GM12875 (cell line): ENCODE data around the gene MTHFD1L.
A peak's percentile ranks its signal among the peaks of the same experiment; 100 is the strongest.
"Not testable (repeated sequence)": the region's sequence is repeated elsewhere in the genome, so short reads cannot be mapped to it uniquely, and the experiment has no call there.

Experiments used
- H3K4me3 ChIP-seq: one replicate; pipeline ENCODE4 v1.5.1; 2011; ENCODE audit warnings: low read depth, low read length, control low read depth
- TF ChIP-seq, protein P1 (sequence below): IDR thresholded peaks from 2 replicates; pipeline ENCODE4 v1.5.1; 2011; ENCODE audit warnings: low read depth, mild to moderate bottlenecking, control low read depth, inconsistent platforms, low read length, moderate library complexity, borderline replicate concordance; ENCODE audit not compliant: insufficient read depth

Gene MTHFD1L

DNA sequence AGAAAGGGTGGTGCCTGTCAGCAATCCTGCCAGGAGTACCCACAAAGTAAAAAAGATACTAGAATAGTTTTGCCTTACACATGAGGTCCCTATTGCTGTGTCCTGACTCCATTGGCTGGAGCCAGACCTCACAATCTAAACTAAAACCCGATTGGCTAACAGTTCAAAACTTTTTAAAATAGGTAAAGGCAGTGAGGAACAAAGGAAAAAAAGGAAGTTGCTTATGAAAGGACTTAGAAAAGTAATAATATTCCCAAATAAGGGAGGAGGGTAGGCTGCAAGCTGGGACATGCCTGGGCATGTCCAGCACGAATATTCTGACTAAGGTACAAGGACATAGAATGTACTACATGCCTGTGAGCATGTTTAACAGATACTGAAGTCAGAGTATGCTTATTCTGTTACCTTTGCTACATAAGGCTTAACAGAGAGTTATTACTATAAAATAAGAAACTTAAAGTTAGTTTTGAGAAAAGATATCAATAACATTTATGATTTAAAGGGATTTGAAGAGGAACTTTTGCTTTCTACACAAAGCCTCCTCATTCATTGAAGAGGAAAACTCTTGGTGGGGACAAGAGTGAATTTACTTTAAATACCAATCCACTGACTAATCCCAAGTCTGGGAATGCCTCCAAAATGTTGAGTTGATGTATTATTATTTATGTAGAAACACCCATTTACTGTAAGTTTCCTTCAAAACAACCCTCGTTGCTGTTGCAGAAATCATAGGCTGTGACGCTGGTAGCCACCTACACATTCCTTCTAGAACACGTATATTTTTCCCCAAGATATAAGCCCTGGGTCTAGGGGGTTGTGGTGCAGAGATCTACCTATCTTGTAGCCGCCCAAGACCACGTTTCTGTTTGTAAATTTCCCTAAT, 8.2 kb upstream of the MTHFD1L start:
- TF ChIP-seq, protein P1, sequence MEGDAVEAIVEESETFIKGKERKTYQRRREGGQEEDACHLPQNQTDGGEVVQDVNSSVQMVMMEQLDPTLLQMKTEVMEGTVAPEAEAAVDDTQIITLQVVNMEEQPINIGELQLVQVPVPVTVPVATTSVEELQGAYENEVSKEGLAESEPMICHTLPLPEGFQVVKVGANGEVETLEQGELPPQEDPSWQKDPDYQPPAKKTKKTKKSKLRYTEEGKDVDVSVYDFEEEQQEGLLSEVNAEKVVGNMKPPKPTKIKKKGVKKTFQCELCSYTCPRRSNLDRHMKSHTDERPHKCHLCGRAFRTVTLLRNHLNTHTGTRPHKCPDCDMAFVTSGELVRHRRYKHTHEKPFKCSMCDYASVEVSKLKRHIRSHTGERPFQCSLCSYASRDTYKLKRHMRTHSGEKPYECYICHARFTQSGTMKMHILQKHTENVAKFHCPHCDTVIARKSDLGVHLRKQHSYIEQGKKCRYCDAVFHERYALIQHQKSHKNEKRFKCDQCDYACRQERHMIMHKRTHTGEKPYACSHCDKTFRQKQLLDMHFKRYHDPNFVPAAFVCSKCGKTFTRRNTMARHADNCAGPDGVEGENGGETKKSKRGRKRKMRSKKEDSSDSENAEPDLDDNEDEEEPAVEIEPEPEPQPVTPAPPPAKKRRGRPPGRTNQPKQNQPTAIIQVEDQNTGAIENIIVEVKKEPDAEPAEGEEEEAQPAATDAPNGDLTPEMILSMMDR = no peak
- H3K4me3 ChIP-seq = no peak overlapping the region

DNA sequence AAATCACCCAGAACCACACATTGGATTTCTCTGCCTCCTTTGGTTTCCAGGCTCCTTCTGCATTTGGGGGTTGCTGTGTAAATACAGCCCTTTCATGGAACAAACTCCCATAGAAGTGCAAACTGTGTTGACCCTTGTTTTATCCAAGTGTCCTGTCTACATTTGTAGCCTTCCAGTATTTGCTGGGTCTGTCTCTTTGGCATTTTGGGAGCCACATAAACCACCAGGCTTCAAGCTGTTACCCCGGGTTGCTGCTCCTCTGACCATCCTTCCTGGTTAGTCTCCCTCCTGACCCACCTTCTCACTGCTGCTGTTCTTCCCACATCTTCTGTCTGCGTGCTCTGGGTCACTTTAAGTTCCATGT, 7.6 kb upstream of the MTHFD1L start:
- TF ChIP-seq, protein P1 = no peak
- no peak overlapping the region for H3K4me3 ChIP-seq

DNA sequence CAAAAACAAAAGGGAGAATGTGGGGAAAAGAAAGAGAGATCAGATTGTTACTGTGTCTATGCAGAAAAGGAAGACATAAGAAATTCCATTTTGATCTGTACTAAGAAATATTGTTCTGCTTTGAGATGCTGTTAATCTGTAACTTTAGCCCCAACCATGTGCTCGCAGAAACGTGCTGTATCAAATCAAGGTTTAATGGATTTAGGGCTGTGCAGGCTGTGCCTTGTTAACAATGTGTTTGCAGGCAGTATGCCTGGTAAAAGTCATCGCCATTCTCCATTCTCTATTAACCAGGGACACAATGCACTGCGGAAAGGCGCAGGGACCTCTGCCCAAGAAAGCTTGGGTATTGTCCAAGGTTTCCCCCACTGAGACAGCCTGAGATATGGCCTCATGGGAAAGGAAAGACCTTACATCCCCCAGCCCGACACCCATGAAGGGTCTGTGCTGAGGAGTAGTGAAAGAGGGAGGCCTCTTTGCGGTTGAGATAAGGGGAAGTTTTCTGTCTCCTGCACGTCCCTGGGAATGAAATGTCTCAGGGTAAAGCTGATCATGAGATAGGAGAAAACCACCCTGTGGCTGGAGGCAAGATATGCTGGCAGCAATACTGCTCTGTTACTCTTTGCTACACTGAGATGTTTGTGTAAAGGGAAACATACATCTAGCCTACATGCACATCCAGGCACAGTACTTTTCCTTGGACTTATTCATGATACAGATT, 3.9 kb upstream of the MTHFD1L start:
- not testable (repeated sequence) for H3K4me3 ChIP-seq

DNA sequence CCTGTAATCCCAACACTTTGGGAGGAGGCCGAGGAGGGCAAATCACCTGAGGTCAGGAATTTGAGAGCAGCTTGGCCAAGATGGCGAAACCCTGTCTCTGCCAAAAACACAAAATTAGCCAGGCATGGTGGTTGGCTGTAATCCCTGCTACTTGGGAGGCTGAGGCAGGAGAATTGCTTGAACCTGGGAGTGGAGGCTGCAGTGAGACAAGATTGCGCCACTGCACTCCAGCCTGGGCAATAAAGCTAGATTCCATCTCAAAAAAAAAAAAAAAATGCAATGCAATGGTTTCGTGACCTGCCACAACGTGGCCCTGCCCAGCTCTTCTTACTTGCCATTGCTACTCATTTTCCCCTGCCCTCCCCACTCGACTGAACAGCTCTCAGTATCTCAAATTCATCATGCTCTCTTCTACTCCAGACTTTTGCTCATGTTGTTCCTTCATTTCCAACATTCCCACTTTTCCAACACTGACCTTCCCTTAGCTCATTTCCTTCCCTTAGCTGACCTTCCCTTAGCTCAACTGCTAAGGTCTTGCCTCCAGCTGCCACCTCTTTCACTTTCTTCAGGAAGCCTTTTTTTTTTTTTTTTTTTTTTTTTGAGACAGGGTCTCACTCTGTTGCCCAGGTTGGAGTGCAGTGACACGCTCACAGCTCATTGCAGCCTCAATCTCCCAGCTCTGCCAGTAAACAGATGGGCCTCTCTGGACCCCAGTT, 2.1 kb upstream of the MTHFD1L start:
- TF ChIP-seq, protein P1 = no peak
- no peak overlapping the region for H3K4me3 ChIP-seq

DNA sequence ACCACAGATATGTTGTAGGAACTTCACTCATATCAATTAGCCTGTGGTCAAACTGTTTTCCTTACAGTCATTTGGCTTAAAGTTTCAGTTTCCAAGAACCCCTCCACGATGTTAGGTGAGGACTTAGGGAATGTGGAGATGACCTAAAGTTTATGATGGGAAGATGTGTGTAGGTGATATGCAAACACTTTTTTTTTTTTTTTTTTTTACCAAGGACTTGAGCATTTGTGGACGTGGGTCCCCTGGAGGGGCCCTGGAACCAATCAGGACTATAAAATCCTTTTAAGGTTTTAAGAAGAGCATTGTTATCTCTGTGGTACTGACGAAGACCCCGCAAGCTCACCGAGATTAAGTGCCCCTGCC, 478 bp upstream of the MTHFD1L start:
- TF ChIP-seq, protein P1 = no peak
- peak overlapping the region; percentile 69 for H3K4me3 ChIP-seq

DNA sequence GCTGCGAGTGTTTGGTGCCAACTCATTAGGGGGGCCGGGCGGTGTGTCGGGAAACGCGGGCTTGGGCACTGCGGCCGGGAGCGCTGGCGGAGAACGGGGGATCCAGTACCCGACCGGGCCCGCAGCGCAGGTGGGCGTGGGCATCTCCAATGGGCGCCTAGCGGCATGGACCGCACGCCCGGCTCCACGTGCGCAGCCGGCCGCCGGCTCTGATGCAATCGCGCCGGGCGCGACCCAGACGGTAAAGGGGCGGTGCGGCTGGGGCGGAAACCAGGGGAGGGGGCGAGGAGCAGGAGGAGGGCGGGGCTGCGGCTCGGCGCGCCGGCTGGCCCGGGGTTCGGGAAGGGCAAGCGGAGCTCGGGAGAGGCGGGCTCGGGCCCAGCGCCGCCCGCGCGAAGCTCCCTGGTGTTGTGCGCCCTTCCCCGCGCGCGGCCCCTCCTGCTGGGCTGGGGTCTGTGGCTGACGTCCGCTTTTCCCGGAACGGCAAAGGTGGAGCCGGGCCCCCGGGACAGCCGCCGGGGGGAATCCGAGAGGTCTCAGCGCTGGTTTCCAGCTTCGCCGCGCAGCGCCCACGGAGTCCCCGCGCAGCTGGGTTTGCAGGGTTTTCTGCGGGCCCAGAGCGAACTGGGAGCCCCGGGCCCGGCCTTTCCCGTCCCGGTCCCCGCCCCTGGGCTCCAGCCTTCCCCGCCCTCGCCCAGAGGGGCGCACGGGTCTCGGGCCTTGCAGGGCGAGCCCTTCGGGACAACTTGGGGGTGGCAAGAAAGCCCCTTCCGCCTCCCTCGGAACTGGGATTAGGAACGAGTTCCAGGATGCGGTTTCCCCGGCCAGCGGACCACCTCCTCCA, 867 bp downstream of the MTHFD1L start:
- TF ChIP-seq, protein P1 = no peak
- H3K4me3 ChIP-seq = peak overlapping the region; percentile 69
